ENCODE measurements around the gene IGFBP2. TPM values are rescaled to one million over a fixed set of nuclear protein-coding genes. Genes with fewer than 3 reads are reported as not detected.

Gene IGFBP2
- total RNA-seq, 1 experiment from 2014 or later, result 363 TPM

DNA sequence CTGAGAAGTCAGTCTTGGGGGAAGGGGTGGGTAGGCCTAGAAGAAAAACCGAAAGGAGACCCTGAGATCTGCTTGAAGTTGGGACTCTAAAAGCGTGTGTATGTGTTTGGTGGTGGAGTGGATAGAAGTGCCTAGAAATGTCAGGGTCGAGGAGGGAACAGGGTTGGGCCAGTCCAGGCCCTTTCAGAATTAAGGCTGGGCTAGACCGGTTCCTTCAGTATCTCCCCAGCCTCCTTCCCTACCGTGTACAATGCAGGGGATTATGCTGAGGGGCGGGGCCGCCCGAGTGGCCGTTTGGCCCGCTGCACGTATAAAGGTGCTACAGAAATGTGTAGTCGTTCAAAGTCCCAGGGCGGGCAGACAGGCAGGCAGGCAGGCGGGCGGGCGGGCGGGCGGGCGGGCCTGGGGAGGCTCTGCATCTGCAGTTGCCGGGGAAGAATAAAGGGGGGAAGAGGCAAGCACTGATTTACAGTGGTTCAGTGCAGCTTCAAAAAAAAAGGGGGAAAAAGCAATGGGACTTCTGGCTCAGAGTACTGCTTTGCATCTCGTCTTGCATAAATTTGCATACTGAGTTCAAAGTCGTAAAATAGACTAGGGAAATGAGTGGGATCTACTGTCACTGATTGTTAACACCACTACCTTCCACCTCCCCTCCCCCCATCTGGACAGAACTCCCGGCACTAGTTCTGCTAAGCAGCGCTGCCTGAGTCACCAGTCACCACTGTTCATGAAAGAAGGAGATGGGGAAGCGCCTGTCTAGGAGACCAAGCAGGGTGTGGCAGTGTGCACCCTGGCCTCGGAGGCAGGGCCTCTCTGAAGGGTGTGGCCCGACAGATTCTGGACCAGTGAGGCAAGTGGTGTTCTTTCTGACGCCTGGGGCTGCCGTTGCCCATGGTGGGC, 3.6 kb downstream of the IGFBP2 start:
- Histone ChIP-seq H2BK20ac (ENCODE audit: low read depth, low read length, poor library complexity, severe bottlenecking) (no peak overlapping the region), H3K4me1 (ENCODE audit: insufficient read depth, low read length) (peaks cover 5% of the 10 kb centered on the region; the same call in 1 of the 2 replicates), H3T11ph (ENCODE audit: low read length) (no peak overlapping the region), H3K9ac (ENCODE audit: extremely low read depth, insufficient read length, low read length) (no peak overlapping the region), H4K20me1 (ENCODE audit: control insufficient read depth, insufficient read depth, insufficient read length) (no peaks in the 10 kb centered on the region), H2BK5ac (ENCODE audit: insufficient read length, low read length) (no peak overlapping the region), H3K23ac (ENCODE audit: insufficient read length, low read depth, low read length) (no peak overlapping the region), H3K27ac (ENCODE audit: insufficient read length, low read depth, low read length) (no peak overlapping the region), H3K79me1 (ENCODE audit: insufficient read depth, low read depth, low read length, poor library complexity, severe bottlenecking) (peaks cover 3% of the 10 kb centered on the region), H2AFZ (ENCODE audit: low read length) (no peak overlapping the region), H4K91ac (ENCODE audit: insufficient read length, low read depth, low read length) (no peak overlapping the region), H4K5ac (ENCODE audit: insufficient read length, low read depth, low read length) (no peak overlapping the region), H2BK120ac (ENCODE audit: low read depth, low read length, poor library complexity, severe bottlenecking) (no peak overlapping the region), H3K4me2 (ENCODE audit: insufficient read depth, insufficient read length, low read length) (peak overlapping the region; percentile 96), H3K23me2 (ENCODE audit: insufficient read length, low read depth, low read length, poor library complexity, severe bottlenecking) (peaks cover 36% of the 10 kb centered on the region), H3K79me2 (ENCODE audit: insufficient read depth, low read length) (peaks cover 31% of the 10 kb centered on the region; the same call in 1 of the 2 replicates), H2BK12ac (ENCODE audit: insufficient read length, low read depth, low read length) (no peak overlapping the region), H3K18ac (ENCODE audit: insufficient read length, low read depth, low read length) (no peak overlapping the region), H4K8ac (replicated peaks; ENCODE audit: insufficient read length, low read depth, low read length) (no peak overlapping the region), H3K9me3 (ENCODE audit: control insufficient read depth, low read depth, low read length) (no peaks in the 10 kb centered on the region), H3K4ac (ENCODE audit: low read depth, low read length) (no peak overlapping the region), H3K56ac (ENCODE audit: insufficient read length, low read depth, low read length) (no peak overlapping the region), H2BK15ac (ENCODE audit: low read depth, low read length) (no peak overlapping the region), H2AK5ac (ENCODE audit: insufficient read length, low read length) (no peak overlapping the region), H3K14ac (ENCODE audit: insufficient read depth, low read length) (no peak overlapping the region; the same call in 1 of the 2 replicates), H3K27me3 (ENCODE audit: insufficient read depth, low read length) (no peaks in the 10 kb centered on the region)
- Mint-ChIP-seq H3K9me3 (peaks cover 0 to 3% of the 10 kb centered on the region in 2 experiments; a peak in 2 of 5 replicates), H3K27me3 (ENCODE audit: low read depth) (peaks cover 17% of the 10 kb centered on the region), H3K4me3 (peak overlapping the region; percentile 97 to 100), H3K27ac (peak overlapping the region; percentile 0 to 99 (median 94); a peak in 6 of 7 replicates), H3K4me1 (peaks cover 48 to 57% of the 10 kb centered on the region in 2 experiments), H3K36me3 (ENCODE audit: insufficient read depth in 1 of 3, low read depth in 3 of 3) (peaks cover 31 to 37% (median 37%) of the 10 kb centered on the region in 3 experiments)
- TF ChIP-seq, protein P1, sequence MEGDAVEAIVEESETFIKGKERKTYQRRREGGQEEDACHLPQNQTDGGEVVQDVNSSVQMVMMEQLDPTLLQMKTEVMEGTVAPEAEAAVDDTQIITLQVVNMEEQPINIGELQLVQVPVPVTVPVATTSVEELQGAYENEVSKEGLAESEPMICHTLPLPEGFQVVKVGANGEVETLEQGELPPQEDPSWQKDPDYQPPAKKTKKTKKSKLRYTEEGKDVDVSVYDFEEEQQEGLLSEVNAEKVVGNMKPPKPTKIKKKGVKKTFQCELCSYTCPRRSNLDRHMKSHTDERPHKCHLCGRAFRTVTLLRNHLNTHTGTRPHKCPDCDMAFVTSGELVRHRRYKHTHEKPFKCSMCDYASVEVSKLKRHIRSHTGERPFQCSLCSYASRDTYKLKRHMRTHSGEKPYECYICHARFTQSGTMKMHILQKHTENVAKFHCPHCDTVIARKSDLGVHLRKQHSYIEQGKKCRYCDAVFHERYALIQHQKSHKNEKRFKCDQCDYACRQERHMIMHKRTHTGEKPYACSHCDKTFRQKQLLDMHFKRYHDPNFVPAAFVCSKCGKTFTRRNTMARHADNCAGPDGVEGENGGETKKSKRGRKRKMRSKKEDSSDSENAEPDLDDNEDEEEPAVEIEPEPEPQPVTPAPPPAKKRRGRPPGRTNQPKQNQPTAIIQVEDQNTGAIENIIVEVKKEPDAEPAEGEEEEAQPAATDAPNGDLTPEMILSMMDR (conservative IDR thresholded peaks at IDR 0.05), result no peak
- peak; percentile 55 for DNase-seq
- no CpG with 5 or more reads among the region's 29 CpGs for WGBS (ENCODE audit: extremely low coverage, insufficient read length, low lambda C conversion rate)
